HEK293 (cell line): Measurements from ENCODE around the gene LASP1.

ENCODE experiments used
- CTCF ChIA-PET: fragments of 350-600 bp; formaldehyde crosslinking; extraction: SDS; loops from one replicate; lab custom pipeline; 2021; ENCODE audit warnings: antibody characterized with exemption; lab: Yijun Ruan, JAX
- POLR2A ChIA-PET: fragments of 300-600 bp; formaldehyde crosslinking; extraction: SDS; loops from one replicate; lab custom pipeline; 2020; ENCODE audit warnings: antibody characterized with exemption, inconsistent platforms; lab: Yijun Ruan, JAX
- H3K27ac ChIP-seq: fragments of 200-500 bp; sonication (Bioruptor generic); 2 replicates; pipeline ENCODE4 v1.5.1; 2014; ENCODE audit warnings: low read depth, low read length, control low read depth, inconsistent platforms; ENCODE audit errors: extremely low read depth
- H3K36me3 ChIP-seq, 2 experiments: fragments of 200-500 bp in 1 of 2; sonication (Bioruptor generic) in 1 of 2; 1 replicate in 1 of 2; 2 replicates in 1 of 2; pipeline ENCODE4 v1.5.1; 2014 to 2017; ENCODE audit warnings: inconsistent platforms in 2 of 2, low read length in 2 of 2; ENCODE audit not compliant: control insufficient read depth in 2 of 2, insufficient read depth in 1 of 2
- H3K4me1 ChIP-seq: fragments of 200-500 bp; sonication (Bioruptor generic); 2 replicates; pipeline ENCODE4 v1.5.1; 2014; ENCODE audit warnings: mild to moderate bottlenecking, low read length, inconsistent platforms; ENCODE audit not compliant: control insufficient read depth, insufficient read depth
- H3K4me3 ChIP-seq: 2 replicates; pipeline ENCODE4 v1.5.1; 2011; ENCODE audit warnings: low read depth, mild to moderate bottlenecking, control low read depth, low read length, moderate library complexity
- H3K9me3 ChIP-seq: fragments of 200-500 bp; sonication (Bioruptor generic); 2 replicates; pipeline ENCODE4 v1.5.1; 2014; ENCODE audit warnings: low read depth, low read length, inconsistent platforms; ENCODE audit not compliant: control insufficient read depth, insufficient read depth
- CTCF ChIP-seq: fragments of 450-650 bp; formaldehyde crosslinking; IDR thresholded peaks from 2 replicates; pipeline ENCODE4 v1.5.1; 2016; ENCODE audit warnings: missing biosample characterization, missing genetic modification characterization
- GFI1B ChIP-seq: fragments of 450-650 bp; formaldehyde crosslinking; IDR thresholded peaks from 2 replicates; pipeline ENCODE4 v1.5.1; 2016; ENCODE audit warnings: missing biosample characterization, missing genetic modification characterization
- GLIS2 ChIP-seq: fragments of 450-650 bp; formaldehyde crosslinking; IDR thresholded peaks from 2 replicates; pipeline ENCODE4 v1.5.1; 2016; ENCODE audit warnings: missing biosample characterization, missing genetic modification characterization
- PATZ1 ChIP-seq: fragments of 450-650 bp; formaldehyde crosslinking; IDR thresholded peaks from 2 replicates; pipeline ENCODE4 v1.5.1; 2016; ENCODE audit warnings: missing biosample characterization, missing genetic modification characterization
- SCRT2 ChIP-seq: fragments of 450-650 bp; formaldehyde crosslinking; IDR thresholded peaks from 2 replicates; pipeline ENCODE4 v1.5.1; 2016; ENCODE audit warnings: missing biosample characterization, missing genetic modification characterization
- WT1 ChIP-seq: fragments of 450-650 bp; formaldehyde crosslinking; IDR thresholded peaks from 2 replicates; pipeline ENCODE4 v1.5.1; 2016; ENCODE audit warnings: missing biosample characterization, missing genetic modification characterization
- ZBTB49 ChIP-seq: fragments of 450-650 bp; formaldehyde crosslinking; IDR thresholded peaks from 2 replicates; pipeline ENCODE4 v1.5.1; 2016; ENCODE audit warnings: missing biosample characterization, missing genetic modification characterization, low read depth
- ZBTB6 ChIP-seq: fragments of 450-650 bp; formaldehyde crosslinking; IDR thresholded peaks from 2 replicates; pipeline ENCODE4 v1.5.1; 2017; ENCODE audit warnings: missing biosample characterization, missing genetic modification characterization
- ZFHX2 ChIP-seq: fragments of 450-650 bp; formaldehyde crosslinking; conservative IDR thresholded peaks from 2 replicates; pipeline ENCODE4 v1.5.1; 2016; ENCODE audit warnings: missing biosample characterization, missing genetic modification characterization
- ZNF121 ChIP-seq: fragments of 450-650 bp; formaldehyde crosslinking; IDR thresholded peaks from 2 replicates; pipeline ENCODE4 v1.5.1; 2016; ENCODE audit warnings: missing biosample characterization, missing genetic modification characterization
- ZNF146 ChIP-seq: fragments of 450-650 bp; formaldehyde crosslinking; IDR thresholded peaks from 2 replicates; pipeline ENCODE4 v1.5.1; 2016; ENCODE audit warnings: missing biosample characterization, missing genetic modification characterization
- ZNF174 ChIP-seq: fragments of 450-650 bp; formaldehyde crosslinking; IDR thresholded peaks from 2 replicates; pipeline ENCODE4 v1.5.0; 2017; ENCODE audit warnings: missing biosample characterization, mild to moderate bottlenecking, missing genetic modification characterization
- ZNF18 ChIP-seq: fragments of 450-650 bp; formaldehyde crosslinking; IDR thresholded peaks from 2 replicates; pipeline ENCODE4 v1.5.1; 2016; ENCODE audit warnings: missing biosample characterization, missing genetic modification characterization
- ZNF211 ChIP-seq: fragments of 450-650 bp; formaldehyde crosslinking; IDR thresholded peaks from 2 replicates; pipeline ENCODE4 v1.5.1; 2016; ENCODE audit warnings: low read depth, missing biosample characterization, missing genetic modification characterization
- ZNF221 ChIP-seq: fragments of 450-650 bp; formaldehyde crosslinking; IDR thresholded peaks from 2 replicates; pipeline ENCODE4 v1.5.1; 2017; ENCODE audit warnings: missing biosample characterization, missing genetic modification characterization, borderline replicate concordance
- ZNF266 ChIP-seq: fragments of 450-650 bp; formaldehyde crosslinking; IDR thresholded peaks from 2 replicates; pipeline ENCODE4 v1.5.1; 2016; ENCODE audit warnings: missing biosample characterization, missing genetic modification characterization, low read depth
- ZNF311 ChIP-seq: fragments of 450-650 bp; formaldehyde crosslinking; IDR thresholded peaks from 2 replicates; pipeline ENCODE4 v1.5.1; 2017; ENCODE audit warnings: missing biosample characterization, missing genetic modification characterization, borderline replicate concordance
- ZNF366 ChIP-seq: fragments of 450-650 bp; formaldehyde crosslinking; conservative IDR thresholded peaks from 2 replicates; pipeline ENCODE4 v1.5.1; 2016; ENCODE audit warnings: missing biosample characterization, missing genetic modification characterization
- ZNF510 ChIP-seq: fragments of 450-650 bp; formaldehyde crosslinking; IDR thresholded peaks from 2 replicates; pipeline ENCODE4 v1.5.1; 2018; ENCODE audit warnings: mild to moderate bottlenecking, missing genetic modification characterization, missing biosample characterization; ENCODE audit not compliant: insufficient replicate concordance
- ZNF521 ChIP-seq: fragments of 450-650 bp; formaldehyde crosslinking; IDR thresholded peaks from 2 replicates; pipeline ENCODE4 v1.5.1; 2017; ENCODE audit warnings: missing biosample characterization, mild to moderate bottlenecking, missing genetic modification characterization
- ZNF768 ChIP-seq: fragments of 450-650 bp; formaldehyde crosslinking; IDR thresholded peaks from 2 replicates; pipeline ENCODE4 v1.5.1; 2018; ENCODE audit warnings: missing biosample characterization, mild to moderate bottlenecking, missing genetic modification characterization
- ZNF776 ChIP-seq: fragments of 450-650 bp; formaldehyde crosslinking; IDR thresholded peaks from 2 replicates; pipeline ENCODE4 v1.5.0; 2017; ENCODE audit warnings: missing biosample characterization, missing genetic modification characterization, borderline replicate concordance
- ZNF785 ChIP-seq: fragments of 450-650 bp; formaldehyde crosslinking; IDR thresholded peaks from 2 replicates; pipeline ENCODE4 v1.5.1; 2016; ENCODE audit warnings: missing biosample characterization, missing genetic modification characterization
- ZNF791 ChIP-seq: fragments of 450-650 bp; formaldehyde crosslinking; IDR thresholded peaks from 2 replicates; pipeline ENCODE4 v1.5.1; 2016; ENCODE audit warnings: missing biosample characterization, missing genetic modification characterization

The LASP1 gene

GRCh38 chr17:38940404-38940803 lies 70.5 kb downstream of the LASP1 start (continued):
- TF ChIP-seq ZNF776 (tag by site-specific recombination) (no peak), ZNF768 (tag by site-specific recombination) (no peak), ZNF18 (tag by site-specific recombination) (no peak), ZFHX2 (tag by site-specific recombination) (no peak), ZNF311 (tag by site-specific recombination) (no peak)

GRCh38 chr17:38942696-38943334 lies 73.0 kb downstream of the LASP1 start:
- ChIA-PET CTCF (interaction anchor here (1.2 to 2.7 kb wide), 3 partner anchors 18 to 40 kb away, joined by 3 to 11 read pairs (median 7); partner anchors contain the start of gene LASP1NB), POLR2A (no interaction called here)
- Histone ChIP-seq H3K36me3 (no peaks in the 10 kb centered on the region), H3K4me1 (no peaks in the 10 kb centered on the region), H3K27ac (no peak overlapping the region), H3K4me3 (no peak overlapping the region), H3K9me3 (no peaks in the 10 kb centered on the region)
- TF ChIP-seq GFI1B (tag by site-specific recombination) (no peak), ZNF791 (tag by site-specific recombination) (no peak), ZNF146 (tag by site-specific recombination) (no peak), SCRT2 (tag by site-specific recombination) (no peak), ZBTB6 (tag by site-specific recombination) (no peak), ZNF121 (tag by site-specific recombination) (no peak)

GRCh38 chr17:38943607-38944006 lies 73.7 kb downstream of the LASP1 start:
- ChIA-PET CTCF (interaction anchor here (1.6 to 2.7 kb wide), 2 partner anchors 19 to 40 kb away, joined by 7 to 11 read pairs; partner anchors contain the start of gene LASP1NB), POLR2A (no interaction called here)
- Histone ChIP-seq H3K9me3 (no peaks in the 10 kb centered on the region), H3K4me1 (no peaks in the 10 kb centered on the region), H3K4me3 (no peak overlapping the region), H3K36me3 (no peaks in the 10 kb centered on the region), H3K27ac (no peak overlapping the region)
- TF ChIP-seq WT1 (no peak), GLIS2 (tag by site-specific recombination) (no peak), ZNF221 (tag by site-specific recombination) (no peak), ZNF510 (tag by site-specific recombination) (no peak), ZNF266 (tag by site-specific recombination) (no peak), ZNF521 (tag by site-specific recombination) (no peak), ZNF211 (tag by site-specific recombination) (no peak), ZNF785 (tag by site-specific recombination) (no peak), PATZ1 (tag by site-specific recombination) (no peak), ZNF366 (no peak), ZBTB49 (tag by site-specific recombination) (no peak), ZNF174 (tag by site-specific recombination) (no peak), CTCF (no peak)
